Kidney (tissue), 14 donors: Measurements from ENCODE around the gene TCAIM. TPM values are rescaled to one million over a fixed set of nuclear protein-coding genes. Genes with fewer than 3 reads are reported as not detected.

Experiments
- DNase-seq, 5 donors: peaks; one replicate each; pipeline ENCODE4 v3.0.0-alpha.2; 2013 to 2020
- FAIRE-seq: peaks from 2 replicates; lab custom pipeline; 2012; peaks lifted over from hg19 to GRCh38; lab: Jason Lieb, UNC
- H3K27ac ChIP-seq, 2 donors: one replicate each; pipeline ENCODE4 v1.7.0; 2013; ENCODE audit warnings: low read depth in 2 of 2, low read length in 2 of 2, inconsistent platforms in 1 of 2
- H3K27me3 ChIP-seq: one replicate; pipeline ENCODE4 v1.7.1; 2013; ENCODE audit warnings: low read length, inconsistent platforms; ENCODE audit not compliant: control insufficient read depth, insufficient read depth
- H3K36me3 ChIP-seq, 3 donors: one replicate each; pipeline versions ENCODE4 v1.7.0 to v1.7.1; 2013; ENCODE audit warnings: low read length in 3 of 3, control low read depth in 1 of 3, inconsistent platforms in 1 of 3; ENCODE audit not compliant: insufficient read depth in 3 of 3, control insufficient read depth in 2 of 3
- H3K4me1 ChIP-seq, 3 donors: one replicate each; pipeline versions ENCODE4 v1.7.0 to v1.7.1; 2013; ENCODE audit warnings: low read length in 3 of 3, inconsistent platforms in 1 of 3, low read depth in 1 of 3; ENCODE audit not compliant: control insufficient read depth in 2 of 3, insufficient read depth in 2 of 3
- H3K4me3 ChIP-seq, 3 donors: one replicate each; pipeline versions ENCODE4 v1.7.0 to v1.8.1; 2013; ENCODE audit warnings: low read length in 3 of 3, control low read depth in 1 of 3, inconsistent platforms in 1 of 3
- H3K9ac ChIP-seq, 3 donors: one replicate each; pipeline versions ENCODE4 v1.7.0 to v1.7.1; 2013; ENCODE audit warnings: low read length in 3 of 3, control low read depth in 1 of 3, inconsistent platforms in 1 of 3
- H3K9me3 ChIP-seq, 3 donors: one replicate each; pipeline versions ENCODE4 v1.7.0 to v1.7.1; 2013; ENCODE audit warnings: low read length in 3 of 3, control low read depth in 1 of 3, inconsistent platforms in 1 of 3; ENCODE audit not compliant: control insufficient read depth in 2 of 3, insufficient read depth in 1 of 3
- intact Hi-C: fragments of 100-400 bp; cut with DNase I; formaldehyde crosslinking; loops from one replicate; pipeline ENCODE4 v1.11.1; 2022
- polyA plus RNA-seq: library from polyadenylated mRNA; stranded (reverse); fragments of 350-450 nt; fragmentation: Illumina TruSeq; extraction: RNeasy Lipid Tissue Mini Kit (QIAGEN cat#74804); gene quantifications from one replicate; pipeline ENCODE4 v1.2.3, GENCODE V29; 2014; ENCODE audit warnings: low read depth, low replicate concordance; ENCODE audit not compliant: insufficient read depth
- total RNA-seq: library from RNA; stranded (reverse); fragmentation: NEBNext Ultra II Directional; extraction: Animal tissue kit (Norgen Biotek cat#: 25700); gene quantifications from one replicate; pipeline ENCODE4 v1.2.1, GENCODE V29; 2021
- TF ChIP-seq, protein P1 (sequence below): IDR thresholded peaks from 3 replicates; pipeline ENCODE4 v1.5.1; 2012; ENCODE audit warnings: mild to moderate bottlenecking, moderate library complexity, borderline replicate concordance; ENCODE audit not compliant: insufficient read depth; ENCODE audit errors: extremely low read depth
- donor health status: control.
- donor health status: control.
- donor health status: control.
- donor health status: control.
- donor health status: control.
- donor health status: DM: yes; HTN: yes; CAD: no.
- donor health status: Normal renal cell carcinoma (clear cell type).

Gene TCAIM
- total and polyA plus RNA-seq, 2 donors from 2014 or later = 26.5 to 30.4 TPM

DNA sequence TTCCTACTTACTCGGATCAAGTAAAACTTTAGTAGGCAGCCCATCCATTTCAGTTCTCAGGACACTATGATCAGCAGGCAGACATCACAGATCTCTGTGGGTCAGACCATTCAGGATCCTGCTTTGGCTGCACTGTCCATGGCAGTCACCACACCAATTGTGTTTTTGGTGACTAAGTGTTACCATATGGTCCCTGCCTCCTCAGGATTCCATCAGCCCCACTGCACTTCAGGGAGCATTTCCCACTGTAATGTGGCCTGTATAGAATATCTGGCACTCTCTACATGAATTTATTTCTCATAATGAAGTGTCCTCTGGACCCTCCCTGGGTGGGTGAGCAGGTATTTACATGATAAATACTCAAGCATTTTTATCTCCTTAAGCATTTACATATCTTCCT, 97.6 kb downstream of the TCAIM start:
- H3K9me3 ChIP-seq = no peaks in the 10 kb centered on the region
- no peaks in the 10 kb centered on the region for H3K27me3 ChIP-seq
- H3K9ac ChIP-seq = no peak overlapping the region
- FAIRE-seq (no peak), DNase-seq (no peak)
- TF ChIP-seq, protein P1, sequence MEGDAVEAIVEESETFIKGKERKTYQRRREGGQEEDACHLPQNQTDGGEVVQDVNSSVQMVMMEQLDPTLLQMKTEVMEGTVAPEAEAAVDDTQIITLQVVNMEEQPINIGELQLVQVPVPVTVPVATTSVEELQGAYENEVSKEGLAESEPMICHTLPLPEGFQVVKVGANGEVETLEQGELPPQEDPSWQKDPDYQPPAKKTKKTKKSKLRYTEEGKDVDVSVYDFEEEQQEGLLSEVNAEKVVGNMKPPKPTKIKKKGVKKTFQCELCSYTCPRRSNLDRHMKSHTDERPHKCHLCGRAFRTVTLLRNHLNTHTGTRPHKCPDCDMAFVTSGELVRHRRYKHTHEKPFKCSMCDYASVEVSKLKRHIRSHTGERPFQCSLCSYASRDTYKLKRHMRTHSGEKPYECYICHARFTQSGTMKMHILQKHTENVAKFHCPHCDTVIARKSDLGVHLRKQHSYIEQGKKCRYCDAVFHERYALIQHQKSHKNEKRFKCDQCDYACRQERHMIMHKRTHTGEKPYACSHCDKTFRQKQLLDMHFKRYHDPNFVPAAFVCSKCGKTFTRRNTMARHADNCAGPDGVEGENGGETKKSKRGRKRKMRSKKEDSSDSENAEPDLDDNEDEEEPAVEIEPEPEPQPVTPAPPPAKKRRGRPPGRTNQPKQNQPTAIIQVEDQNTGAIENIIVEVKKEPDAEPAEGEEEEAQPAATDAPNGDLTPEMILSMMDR = no peak
- no peak overlapping the region for H3K27ac ChIP-seq
- no peak overlapping the region for H3K4me3 ChIP-seq
- intact Hi-C loops = no loop called here
- H3K4me1 ChIP-seq = peaks cover 0 to 10% (median 9%) of the 10 kb centered on the region in 3 donors
- H3K36me3 ChIP-seq = no peaks in the 10 kb centered on the region

DNA sequence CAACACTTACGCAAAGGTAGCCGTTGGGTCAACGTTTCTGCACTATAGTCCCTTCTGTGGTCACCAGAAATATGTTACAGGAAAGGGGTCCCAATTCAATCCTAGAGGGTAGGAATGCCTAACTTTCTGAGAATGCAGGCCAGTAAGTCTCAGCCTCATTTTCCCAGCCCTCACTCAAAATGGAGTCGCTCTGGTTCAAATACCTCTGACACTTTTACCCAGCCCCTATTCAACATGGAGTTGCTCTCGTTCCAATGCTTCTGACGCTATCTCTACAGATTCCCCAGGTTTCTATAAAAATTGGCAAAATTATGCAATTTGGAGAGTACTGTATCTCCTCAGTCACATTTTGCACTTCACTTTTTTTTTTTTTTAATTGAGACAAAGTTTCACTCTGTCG, 99.2 kb downstream of the TCAIM start:
- Histone ChIP-seq H3K4me3 (no peak overlapping the region), H3K9ac (no peak overlapping the region), H3K4me1 (peaks cover 0 to 10% (median 9%) of the 10 kb centered on the region in 3 donors), H3K27me3 (no peaks in the 10 kb centered on the region), H3K27ac (no peak overlapping the region), H3K9me3 (no peaks in the 10 kb centered on the region), H3K36me3 (no peaks in the 10 kb centered on the region)
- TF ChIP-seq, protein P1 = no peak
- intact Hi-C loops = no loop called here
- DNase-seq (no peak), FAIRE-seq (no peak)

DNA sequence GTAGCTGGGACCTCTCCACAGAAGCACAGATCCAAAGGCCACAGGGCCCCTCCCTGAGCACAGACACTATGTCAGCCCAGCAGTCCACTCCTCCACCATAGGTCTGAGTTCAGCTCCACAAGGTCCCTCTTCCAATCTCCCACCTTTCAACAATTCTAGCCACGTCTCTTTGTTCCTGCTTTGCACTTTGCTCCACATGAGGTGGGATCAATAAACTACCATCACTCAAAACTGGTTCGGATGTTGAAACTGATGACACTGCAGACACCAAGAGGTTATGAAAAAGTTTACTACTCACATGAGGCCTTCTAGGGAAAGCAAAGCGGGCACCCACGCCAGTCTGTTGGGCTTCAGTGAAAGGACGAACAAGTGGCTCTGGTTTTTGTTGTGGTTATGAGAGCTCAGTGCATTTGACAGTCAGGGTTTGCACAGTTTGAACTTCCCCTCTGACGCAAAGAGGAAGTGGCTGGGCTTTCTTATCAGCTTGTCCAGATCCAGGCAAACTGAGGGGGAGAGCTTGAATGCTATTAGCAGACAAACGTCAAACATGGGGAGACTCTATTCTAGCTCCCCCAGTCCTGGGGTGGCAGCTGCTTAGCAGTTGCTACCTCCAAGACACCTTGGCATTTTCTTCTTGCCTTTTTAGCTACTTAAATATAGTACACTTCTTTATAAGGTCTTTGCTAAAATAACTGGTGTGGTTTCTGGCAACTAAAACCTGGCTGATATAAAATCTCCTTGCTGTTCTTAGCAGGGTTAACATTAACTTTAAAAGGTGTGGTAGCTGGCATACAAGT, 101.1 kb downstream of the TCAIM start:
- TF ChIP-seq, protein P1 = no peak
- Histone ChIP-seq H3K27me3 (no peaks in the 10 kb centered on the region), H3K9ac (peak overlapping the region in 2 of 3 donors; percentile 34 to 68), H3K36me3 (peaks cover 0 to 4% (median 0%) of the 10 kb centered on the region in 3 donors), H3K27ac (peak overlapping the region; percentile 83 to 94), H3K9me3 (no peaks in the 10 kb centered on the region), H3K4me1 (peaks cover 0 to 10% (median 9%) of the 10 kb centered on the region in 3 donors), H3K4me3 (peak overlapping the region in 2 of 3 donors; percentile 30 to 39)
- intact Hi-C loops = no loop called here
- FAIRE-seq (no peak), DNase-seq (peak in 4 of 5 donors; percentile 11 to 77 (median 46))
